Endothelial cell (in vitro differentiated cells): ENCODE measurements around the gene P2RX2. TPM values are rescaled to one million over a fixed set of nuclear protein-coding genes. Genes with fewer than 3 reads are reported as not detected.

ENCODE experiments used
- DNase-seq: peaks from one replicate; pipeline ENCODE4 v3.0.0; 2021; ENCODE audit warnings: low spot score
- H3K27ac Mint-ChIP-seq: one replicate; pipeline ENCODE4 v1.8.0; 2021; ENCODE audit warnings: mixed read lengths, inconsistent platforms; ENCODE audit not compliant: unreplicated experiment
- H3K27me3 Mint-ChIP-seq: one replicate; pipeline ENCODE4 v1.8.0; 2021; ENCODE audit warnings: mild to moderate bottlenecking, moderate library complexity, mixed read lengths, inconsistent platforms; ENCODE audit not compliant: unreplicated experiment
- H3K36me3 Mint-ChIP-seq: one replicate; pipeline ENCODE4 v1.8.0; 2021; ENCODE audit warnings: mild to moderate bottlenecking, low read depth, mixed read lengths, inconsistent platforms; ENCODE audit not compliant: unreplicated experiment
- H3K4me1 Mint-ChIP-seq: one replicate; pipeline ENCODE4 v1.8.0; 2021; ENCODE audit warnings: mild to moderate bottlenecking, mixed read lengths, inconsistent platforms; ENCODE audit not compliant: unreplicated experiment
- H3K4me3 Mint-ChIP-seq: one replicate; pipeline ENCODE4 v1.8.0; 2021; ENCODE audit warnings: mild to moderate bottlenecking, mixed read lengths, inconsistent platforms; ENCODE audit not compliant: unreplicated experiment
- H3K9me3 Mint-ChIP-seq: one replicate; pipeline ENCODE4 v1.8.0; 2021; ENCODE audit warnings: mixed read lengths, inconsistent platforms; ENCODE audit not compliant: unreplicated experiment
- total RNA-seq: library from RNA; stranded (reverse); fragmentation: NEBNext Ultra II Directional; extraction: Animal tissue kit (Norgen Biotek cat#: 25700); gene quantifications from one replicate; pipeline ENCODE4 v1.2.1, GENCODE V29; 2021; ENCODE audit not compliant: unreplicated experiment
- TF ChIP-seq, protein P1 (sequence below): fragments of 200-600 bp; sonication (generic); IDR thresholded peaks from one replicate; pipeline ENCODE4 v1.5.0; 2021; ENCODE audit warnings: antibody characterized with exemption; ENCODE audit not compliant: unreplicated experiment

The P2RX2 gene
- total RNA-seq, 1 donor from 2014 or later = not detected

GRCh38 chr12:132571598-132571997 lies 47.0 kb upstream of the P2RX2 start:
- TF ChIP-seq, protein P1, sequence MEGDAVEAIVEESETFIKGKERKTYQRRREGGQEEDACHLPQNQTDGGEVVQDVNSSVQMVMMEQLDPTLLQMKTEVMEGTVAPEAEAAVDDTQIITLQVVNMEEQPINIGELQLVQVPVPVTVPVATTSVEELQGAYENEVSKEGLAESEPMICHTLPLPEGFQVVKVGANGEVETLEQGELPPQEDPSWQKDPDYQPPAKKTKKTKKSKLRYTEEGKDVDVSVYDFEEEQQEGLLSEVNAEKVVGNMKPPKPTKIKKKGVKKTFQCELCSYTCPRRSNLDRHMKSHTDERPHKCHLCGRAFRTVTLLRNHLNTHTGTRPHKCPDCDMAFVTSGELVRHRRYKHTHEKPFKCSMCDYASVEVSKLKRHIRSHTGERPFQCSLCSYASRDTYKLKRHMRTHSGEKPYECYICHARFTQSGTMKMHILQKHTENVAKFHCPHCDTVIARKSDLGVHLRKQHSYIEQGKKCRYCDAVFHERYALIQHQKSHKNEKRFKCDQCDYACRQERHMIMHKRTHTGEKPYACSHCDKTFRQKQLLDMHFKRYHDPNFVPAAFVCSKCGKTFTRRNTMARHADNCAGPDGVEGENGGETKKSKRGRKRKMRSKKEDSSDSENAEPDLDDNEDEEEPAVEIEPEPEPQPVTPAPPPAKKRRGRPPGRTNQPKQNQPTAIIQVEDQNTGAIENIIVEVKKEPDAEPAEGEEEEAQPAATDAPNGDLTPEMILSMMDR = no peak

GRCh38 chr12:132572106-132572505 lies 46.5 kb upstream of the P2RX2 start:
- H3K9me3 Mint-ChIP-seq = no peaks in the 10 kb centered on the region
- no peaks in the 10 kb centered on the region for H3K4me1 Mint-ChIP-seq
- H3K36me3 Mint-ChIP-seq = no peaks in the 10 kb centered on the region
- peaks cover 4% of the 10 kb centered on the region for H3K27me3 Mint-ChIP-seq
- no peak for DNase-seq
- TF ChIP-seq, protein P1 = no peak
- H3K27ac Mint-ChIP-seq = no peak overlapping the region
- no peak overlapping the region for H3K4me3 Mint-ChIP-seq

More at GRCh38 chr12:132571598-132571997, 47.0 kb upstream of the P2RX2 start:
- Mint-ChIP-seq H3K9me3 (no peaks in the 10 kb centered on the region), H3K27ac (no peak overlapping the region), H3K4me1 (no peaks in the 10 kb centered on the region), H3K27me3 (peaks cover 4% of the 10 kb centered on the region), H3K4me3 (no peak overlapping the region), H3K36me3 (no peaks in the 10 kb centered on the region)
- no peak for DNase-seq

DNA sequence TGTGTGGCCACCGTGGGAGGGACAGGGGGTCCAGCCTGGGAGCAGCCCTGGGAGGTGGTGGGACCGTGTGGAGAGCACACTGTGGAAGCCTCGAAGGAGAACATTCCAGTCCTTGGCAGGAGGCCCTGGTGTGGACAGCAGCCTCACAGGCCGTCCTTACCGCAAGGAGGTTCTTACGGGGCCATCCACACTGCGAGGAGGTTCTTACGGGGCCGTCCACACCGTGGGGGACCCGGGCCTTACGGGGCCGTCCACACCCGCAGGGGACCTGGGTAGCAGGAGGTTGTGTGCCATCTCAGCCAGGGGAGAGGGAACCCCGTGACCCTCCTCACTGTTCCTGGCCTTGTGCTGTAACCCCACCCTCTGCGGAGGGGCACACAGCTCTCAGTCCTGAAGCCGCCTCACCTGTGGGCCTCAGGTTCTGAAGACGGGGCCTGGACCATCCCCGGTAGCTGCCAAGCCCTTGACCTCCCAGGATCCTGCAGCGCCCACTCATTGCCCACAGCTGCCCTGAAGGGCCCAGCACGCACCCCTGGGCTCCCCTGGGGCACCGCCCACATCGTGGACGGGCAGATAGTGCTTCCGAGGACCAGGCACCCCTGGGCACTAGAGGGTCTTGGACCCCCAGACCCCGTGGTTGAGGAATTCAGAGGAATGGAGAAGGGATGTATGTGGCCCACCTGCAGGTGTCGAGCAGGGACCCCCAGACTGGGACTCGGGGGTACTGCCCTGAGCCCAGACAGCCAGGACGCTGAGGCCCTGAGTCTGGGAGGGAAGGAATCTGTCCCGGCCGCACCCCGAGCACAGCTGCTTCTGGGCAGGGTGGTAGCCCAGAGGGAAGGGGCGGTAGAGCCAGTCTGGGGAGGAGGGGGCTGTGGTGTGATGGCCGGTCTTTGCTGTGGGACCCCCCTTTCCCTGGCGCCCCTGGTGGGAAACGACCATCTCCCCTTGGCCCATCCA lies 45.5 kb upstream of the P2RX2 start:
- TF ChIP-seq, protein P1 = no peak
- Mint-ChIP-seq H3K27me3 (peaks cover 4% of the 10 kb centered on the region), H3K9me3 (no peaks in the 10 kb centered on the region), H3K4me1 (no peaks in the 10 kb centered on the region), H3K36me3 (peaks cover 5% of the 10 kb centered on the region), H3K27ac (no peak overlapping the region), H3K4me3 (no peak overlapping the region)
- no peak for DNase-seq

DNA sequence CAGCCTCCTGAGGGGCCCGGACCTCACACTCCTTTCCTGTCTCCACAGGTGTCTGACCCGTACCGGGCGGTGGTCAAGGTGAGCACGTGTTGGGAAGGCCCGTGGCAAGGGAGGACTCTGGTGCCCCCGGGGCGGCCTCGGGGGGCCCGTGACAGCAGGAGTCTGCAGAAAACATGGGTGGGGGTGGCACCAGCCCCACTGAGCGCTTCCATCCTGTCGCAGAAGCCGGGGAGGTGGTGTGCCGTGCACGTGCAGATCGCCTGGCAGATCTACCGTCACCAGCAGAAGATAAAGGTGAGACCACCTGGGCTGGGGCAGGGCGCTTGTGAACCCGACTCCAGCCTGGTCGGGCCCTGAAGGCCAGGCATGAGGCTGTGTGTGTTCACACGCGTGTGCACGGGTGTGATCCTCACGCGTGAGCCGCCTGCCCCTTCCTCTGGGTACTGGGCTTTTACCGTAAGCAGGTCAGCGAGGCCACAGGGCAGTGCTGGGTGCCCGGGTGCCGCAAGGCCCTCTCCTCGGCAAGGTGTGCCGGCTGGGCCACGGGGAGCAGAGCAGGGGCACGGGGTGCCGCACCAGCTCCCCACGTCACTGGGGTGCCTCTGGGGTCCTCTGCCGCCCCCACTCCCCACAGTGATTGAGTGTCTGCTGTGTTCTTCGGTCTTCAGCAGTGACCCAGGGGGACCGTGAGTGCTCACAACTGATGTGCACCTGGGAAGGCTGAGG lies 44.1 kb upstream of the P2RX2 start:
- Mint-ChIP-seq H3K4me3 (no peak overlapping the region), H3K27me3 (peaks cover 4% of the 10 kb centered on the region), H3K4me1 (no peaks in the 10 kb centered on the region), H3K27ac (no peak overlapping the region), H3K36me3 (peaks cover 9% of the 10 kb centered on the region), H3K9me3 (no peaks in the 10 kb centered on the region)
- no peak for DNase-seq
- TF ChIP-seq, protein P1 = no peak

GRCh38 chr12:132575661-132576060 lies 42.9 kb upstream of the P2RX2 start:
- no peak overlapping the region for H3K27ac Mint-ChIP-seq
- peak overlapping the region; percentile 25 for H3K4me3 Mint-ChIP-seq
- H3K9me3 Mint-ChIP-seq = no peaks in the 10 kb centered on the region
- TF ChIP-seq, protein P1 = no peak
- DNase-seq = no peak
- no peaks in the 10 kb centered on the region for H3K4me1 Mint-ChIP-seq
- H3K27me3 Mint-ChIP-seq = peaks cover 4% of the 10 kb centered on the region
- H3K36me3 Mint-ChIP-seq = peaks cover 9% of the 10 kb centered on the region
